Hepatocyte (in vitro differentiated cells): ENCODE measurements around the gene CYP2A6. TPM values are rescaled to one million over a fixed set of nuclear protein-coding genes. Genes with fewer than 3 reads are reported as not detected.
"Not testable (repeated sequence)": the region's sequence is repeated elsewhere in the genome, so short reads cannot be mapped to it uniquely, and the experiment has no call there.

Experiments
- DNase-seq: peaks from one replicate; pipeline ENCODE4 v3.0.0-alpha.2; 2016; ENCODE audit warnings: low spot score
- H2AFZ ChIP-seq: fragments of 200-600 bp; sonication (generic); 2 replicates; pipeline ENCODE4 v1.6.0; 2016; ENCODE audit warnings: antibody characterized with exemption, mild to moderate bottlenecking
- H3K27ac ChIP-seq: fragments of 200-600 bp; sonication (generic); 2 replicates; pipeline ENCODE4 v1.5.1; 2016; ENCODE audit warnings: mild to moderate bottlenecking
- H3K27me3 ChIP-seq: fragments of 200-600 bp; sonication (generic); 2 replicates; pipeline ENCODE4 v1.6.1; 2016
- H3K36me3 ChIP-seq: fragments of 200-600 bp; sonication (generic); replicated peaks from 2 replicates; pipeline ENCODE4 v1.5.1; 2016; ENCODE audit warnings: low read depth; ENCODE audit not compliant: insufficient read depth
- H3K4me1 ChIP-seq: fragments of 200-600 bp; sonication (generic); 2 replicates; pipeline ENCODE4 v1.5.1; 2016; ENCODE audit warnings: mild to moderate bottlenecking, moderate library complexity; ENCODE audit not compliant: insufficient read depth
- H3K4me2 ChIP-seq: fragments of 200-600 bp; sonication (generic); 2 replicates; pipeline ENCODE4 v1.6.0; 2016
- H3K4me3 ChIP-seq: fragments of 200-600 bp; sonication (generic); 2 replicates; pipeline ENCODE4 v1.5.1; 2016; ENCODE audit warnings: mild to moderate bottlenecking
- H3K79me2 ChIP-seq: fragments of 200-600 bp; sonication (generic); 2 replicates; pipeline ENCODE4 v1.6.0; 2017; ENCODE audit warnings: mild to moderate bottlenecking
- H3K9me2 ChIP-seq: fragments of 200-600 bp; sonication (generic); replicated peaks from 2 replicates; pipeline ENCODE4 v1.6.0; 2017; ENCODE audit warnings: mild to moderate bottlenecking; ENCODE audit not compliant: insufficient read depth
- H3K9me3 ChIP-seq: fragments of 200-600 bp; sonication (generic); 2 replicates; pipeline ENCODE4 v1.5.1; 2016; ENCODE audit warnings: low read depth, mild to moderate bottlenecking
- H4K20me1 ChIP-seq: fragments of 200-600 bp; sonication (generic); 2 replicates; pipeline ENCODE4 v1.6.0; 2016; ENCODE audit warnings: mild to moderate bottlenecking; ENCODE audit not compliant: insufficient read depth, poor library complexity, severe bottlenecking
- EZH2 ChIP-seq: fragments of 200-600 bp; sonication (generic); IDR thresholded peaks from 2 replicates; pipeline ENCODE4 v1.6.1; 2016; ENCODE audit warnings: antibody characterized with exemption, mild to moderate bottlenecking, borderline replicate concordance
- EZH2phosphoT487 ChIP-seq: fragments of 200-600 bp; sonication (generic); IDR thresholded peaks from one replicate; pipeline ENCODE4 v1.6.1; 2018; ENCODE audit warnings: antibody characterized with exemption, mild to moderate bottlenecking, low read depth, moderate library complexity; ENCODE audit not compliant: unreplicated experiment, severe bottlenecking
- WGBS: methylation state at CpG from one replicate; pipeline ENCODE4 v1.1.6; 2016; ENCODE audit warnings: low lambda C conversion rate; ENCODE audit errors: missing lambda C conversion rate; 5-methylcytosine and 5-hydroxymethylcytosine counted together
- polyA plus RNA-seq: library from polyadenylated mRNA; unstranded; fragments of >200 nt; fragmentation: Nextera tagmentation; extraction: Ambion mirVana; gene quantifications from 2 replicates; pipeline ENCODE4 v1.2.1, GENCODE V29; 2016
- total RNA-seq: library from RNA; depleted of rRNA; stranded (reverse); fragments of >200 nt; gene quantifications from 2 replicates; pipeline ENCODE4 v1.2.3, GENCODE V29; 2014
- TF ChIP-seq, protein P1 (sequence below): fragments of 200-600 bp; sonication (generic); IDR thresholded peaks from 2 replicates; pipeline ENCODE4 v1.5.1; 2016; ENCODE audit warnings: antibody characterized with exemption, mild to moderate bottlenecking; ENCODE audit not compliant: poor library complexity

Gene CYP2A6
- total and polyA plus RNA-seq, 2 experiments from 2014 or later, result 0.50 to 1.1 TPM

DNA sequence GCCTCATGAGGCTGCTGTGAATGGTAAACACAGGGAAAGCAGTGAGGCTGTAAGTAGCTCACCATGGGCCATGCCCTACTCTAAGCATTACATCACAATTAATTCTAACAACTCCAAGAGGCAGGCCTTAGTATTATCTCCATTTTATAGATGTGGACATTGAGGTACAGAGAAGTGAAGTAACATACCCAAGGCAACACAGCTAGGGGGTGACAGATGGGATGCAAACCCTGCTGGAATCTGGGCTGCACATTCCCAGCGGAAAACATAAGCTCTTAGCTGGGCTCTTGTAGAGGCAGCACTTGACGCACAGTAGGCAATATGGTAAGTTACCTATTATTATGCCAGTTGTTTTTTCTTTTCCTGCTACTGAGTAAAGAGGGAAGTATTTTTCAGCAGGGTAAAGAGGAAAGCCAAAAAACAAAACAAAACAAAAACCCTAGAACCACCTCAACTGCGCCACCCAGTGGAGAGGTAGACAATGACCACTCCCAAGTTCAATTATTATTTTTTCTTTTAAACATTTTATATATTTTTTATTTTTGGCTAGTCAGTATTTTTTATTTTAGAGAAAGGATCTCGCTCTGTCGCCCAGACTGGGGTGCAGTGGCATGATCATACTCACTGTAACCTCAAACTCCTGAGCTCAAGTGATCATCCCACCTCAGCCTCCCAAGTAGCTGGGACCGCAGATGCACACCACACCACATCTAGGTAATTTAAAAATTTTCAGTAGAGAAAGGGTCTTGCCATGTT, 30.6 kb downstream of the CYP2A6 start:
- TF ChIP-seq, protein P1, sequence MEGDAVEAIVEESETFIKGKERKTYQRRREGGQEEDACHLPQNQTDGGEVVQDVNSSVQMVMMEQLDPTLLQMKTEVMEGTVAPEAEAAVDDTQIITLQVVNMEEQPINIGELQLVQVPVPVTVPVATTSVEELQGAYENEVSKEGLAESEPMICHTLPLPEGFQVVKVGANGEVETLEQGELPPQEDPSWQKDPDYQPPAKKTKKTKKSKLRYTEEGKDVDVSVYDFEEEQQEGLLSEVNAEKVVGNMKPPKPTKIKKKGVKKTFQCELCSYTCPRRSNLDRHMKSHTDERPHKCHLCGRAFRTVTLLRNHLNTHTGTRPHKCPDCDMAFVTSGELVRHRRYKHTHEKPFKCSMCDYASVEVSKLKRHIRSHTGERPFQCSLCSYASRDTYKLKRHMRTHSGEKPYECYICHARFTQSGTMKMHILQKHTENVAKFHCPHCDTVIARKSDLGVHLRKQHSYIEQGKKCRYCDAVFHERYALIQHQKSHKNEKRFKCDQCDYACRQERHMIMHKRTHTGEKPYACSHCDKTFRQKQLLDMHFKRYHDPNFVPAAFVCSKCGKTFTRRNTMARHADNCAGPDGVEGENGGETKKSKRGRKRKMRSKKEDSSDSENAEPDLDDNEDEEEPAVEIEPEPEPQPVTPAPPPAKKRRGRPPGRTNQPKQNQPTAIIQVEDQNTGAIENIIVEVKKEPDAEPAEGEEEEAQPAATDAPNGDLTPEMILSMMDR, result peak; percentile 79
- not testable (repeated sequence) for H3K27ac ChIP-seq
- WGBS, result 55% methylated on average over 6 of the region's 6 CpGs

DNA sequence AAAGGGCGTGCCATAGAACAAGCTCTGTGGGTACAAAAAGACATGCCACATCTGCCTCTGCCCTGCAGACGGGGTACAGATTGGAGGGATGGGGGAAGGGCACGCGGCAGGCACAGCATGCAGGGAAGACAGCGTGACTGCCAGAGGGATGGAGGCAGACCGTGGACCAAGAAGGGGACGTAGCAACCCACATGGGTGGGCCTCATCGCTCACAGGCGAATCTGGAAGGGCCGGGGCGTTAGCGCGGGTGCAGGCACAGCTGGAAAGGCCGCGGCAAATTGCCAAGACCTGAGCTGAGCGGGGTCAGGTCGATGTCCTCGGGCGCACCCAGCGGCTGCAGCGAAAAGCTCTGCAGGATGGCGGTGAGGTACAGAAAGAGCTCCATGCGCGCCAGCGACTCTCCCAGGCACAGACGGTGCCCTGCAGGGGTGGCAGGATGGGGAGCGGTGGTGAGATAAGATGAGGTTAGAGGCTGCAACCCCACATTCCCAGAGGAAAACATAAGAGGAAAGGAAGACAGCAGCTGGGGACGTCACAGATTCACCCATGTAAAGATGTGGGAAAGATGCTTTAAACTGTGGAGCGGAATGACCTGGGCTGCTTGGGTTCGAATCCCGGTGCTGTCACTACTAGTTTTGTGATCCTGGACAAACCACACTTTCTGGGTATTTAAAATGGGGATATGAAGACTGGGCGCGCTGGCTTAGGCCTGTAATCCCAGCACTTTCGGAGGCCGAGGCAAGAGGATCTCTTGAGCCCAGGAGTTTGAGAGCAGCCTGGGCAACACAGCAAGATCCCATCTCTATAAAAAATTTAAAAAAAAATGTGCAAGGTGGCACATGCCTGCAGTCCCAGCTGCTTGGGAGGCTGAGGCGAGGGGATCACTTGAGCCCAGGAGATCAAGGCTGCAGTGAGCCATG, 31.5 kb downstream of the CYP2A6 start:
- H3K4me2 ChIP-seq, result peak overlapping the region; percentile 70
- not testable (repeated sequence) for H3K4me3 ChIP-seq, H3K36me3 ChIP-seq, H3K9me2 ChIP-seq, H3K79me2 ChIP-seq, H2AFZ ChIP-seq, H4K20me1 ChIP-seq, H3K9me3 ChIP-seq, H3K27ac ChIP-seq, H3K27me3 ChIP-seq
- TF ChIP-seq, protein P1, result peak; percentile 27
- peaks cover 19% of the 10 kb centered on the region for H3K4me1 ChIP-seq
- WGBS, result 49% methylated on average over 24 of the region's 36 CpGs
- DNase-seq, result peak; percentile 78

More for the DNA sequence above, 30.6 kb downstream of the CYP2A6 start:
- peak; percentile 16 for DNase-seq
- H3K27me3 ChIP-seq, H2AFZ ChIP-seq, H3K36me3 ChIP-seq, H4K20me1 ChIP-seq, H3K9me3 ChIP-seq, H3K79me2 ChIP-seq, H3K4me2 ChIP-seq, H3K4me3 ChIP-seq, H3K9me2 ChIP-seq: not testable (repeated sequence)
- peaks cover 26% of the 10 kb centered on the region for H3K4me1 ChIP-seq

DNA sequence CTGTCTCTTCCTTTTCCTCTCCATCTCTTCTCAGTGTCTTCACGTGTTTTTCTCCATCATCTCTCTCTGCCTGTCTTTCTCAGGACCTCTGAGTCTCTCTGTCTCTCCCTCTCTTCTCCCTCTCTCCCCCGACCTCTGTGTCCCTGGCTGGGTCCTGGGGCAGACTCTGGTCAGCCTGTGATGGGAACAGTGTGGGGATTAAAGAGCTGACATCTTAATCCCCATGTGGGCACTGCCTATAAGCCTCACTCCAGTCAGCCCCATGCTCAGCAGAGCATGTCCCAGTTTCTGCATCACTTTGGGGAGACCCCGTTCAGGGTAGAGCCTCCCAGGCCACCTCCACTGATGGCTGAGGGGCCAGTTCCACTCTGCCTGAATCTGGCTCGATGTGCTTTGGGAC, 35.0 kb downstream of the CYP2A6 start:
- no peak overlapping the region for H3K27ac ChIP-seq
- no peak overlapping the region for H2AFZ ChIP-seq
- no peak overlapping the region for H3K4me2 ChIP-seq
- no peaks in the 10 kb centered on the region for H3K9me2 ChIP-seq
- no peaks in the 10 kb centered on the region for H3K27me3 ChIP-seq
- H3K79me2 ChIP-seq, result no peaks in the 10 kb centered on the region
- 63% methylated on average over 4 of the region's 4 CpGs for WGBS
- no peak overlapping the region for H3K4me3 ChIP-seq
- peaks cover 28% of the 10 kb centered on the region for H3K4me1 ChIP-seq
- no peaks in the 10 kb centered on the region for H4K20me1 ChIP-seq
- DNase-seq, result no peak
- H3K9me3 ChIP-seq, result no peaks in the 10 kb centered on the region
- no peak for TF ChIP-seq EZH2phosphoT487
- TF ChIP-seq, protein P1, result no peak
- TF ChIP-seq EZH2, result no peak
- no peaks in the 10 kb centered on the region for H3K36me3 ChIP-seq
